Hepatocyte (in vitro differentiated cells): ENCODE data around the gene EDARADD. TPM values are rescaled to one million over a fixed set of nuclear protein-coding genes. Genes with fewer than 3 reads are reported as not detected.

Experiments used
- DNase-seq: peaks from one replicate; pipeline ENCODE4 v3.0.0-alpha.2; 2016; ENCODE audit warnings: low spot score
- H2AFZ ChIP-seq: fragments of 200-600 bp; sonication (generic); 2 replicates; pipeline ENCODE4 v1.6.0; 2016; ENCODE audit warnings: antibody characterized with exemption, mild to moderate bottlenecking
- H3K27ac ChIP-seq: fragments of 200-600 bp; sonication (generic); 2 replicates; pipeline ENCODE4 v1.5.1; 2016; ENCODE audit warnings: mild to moderate bottlenecking
- H3K27me3 ChIP-seq: fragments of 200-600 bp; sonication (generic); 2 replicates; pipeline ENCODE4 v1.6.1; 2016
- H3K36me3 ChIP-seq: fragments of 200-600 bp; sonication (generic); replicated peaks from 2 replicates; pipeline ENCODE4 v1.5.1; 2016; ENCODE audit warnings: low read depth; ENCODE audit not compliant: insufficient read depth
- H3K4me1 ChIP-seq: fragments of 200-600 bp; sonication (generic); 2 replicates; pipeline ENCODE4 v1.5.1; 2016; ENCODE audit warnings: mild to moderate bottlenecking, moderate library complexity; ENCODE audit not compliant: insufficient read depth
- H3K4me2 ChIP-seq: fragments of 200-600 bp; sonication (generic); 2 replicates; pipeline ENCODE4 v1.6.0; 2016
- H3K4me3 ChIP-seq: fragments of 200-600 bp; sonication (generic); 2 replicates; pipeline ENCODE4 v1.5.1; 2016; ENCODE audit warnings: mild to moderate bottlenecking
- H3K79me2 ChIP-seq: fragments of 200-600 bp; sonication (generic); 2 replicates; pipeline ENCODE4 v1.6.0; 2017; ENCODE audit warnings: mild to moderate bottlenecking
- H3K9me2 ChIP-seq: fragments of 200-600 bp; sonication (generic); replicated peaks from 2 replicates; pipeline ENCODE4 v1.6.0; 2017; ENCODE audit warnings: mild to moderate bottlenecking; ENCODE audit not compliant: insufficient read depth
- H3K9me3 ChIP-seq: fragments of 200-600 bp; sonication (generic); 2 replicates; pipeline ENCODE4 v1.5.1; 2016; ENCODE audit warnings: low read depth, mild to moderate bottlenecking
- H4K20me1 ChIP-seq: fragments of 200-600 bp; sonication (generic); 2 replicates; pipeline ENCODE4 v1.6.0; 2016; ENCODE audit warnings: mild to moderate bottlenecking; ENCODE audit not compliant: insufficient read depth, poor library complexity, severe bottlenecking
- CTCF ChIP-seq: fragments of 200-600 bp; sonication (generic); IDR thresholded peaks from 2 replicates; pipeline ENCODE4 v1.5.1; 2016; ENCODE audit warnings: antibody characterized with exemption, mild to moderate bottlenecking; ENCODE audit not compliant: poor library complexity
- EZH2 ChIP-seq: fragments of 200-600 bp; sonication (generic); IDR thresholded peaks from 2 replicates; pipeline ENCODE4 v1.6.1; 2016; ENCODE audit warnings: antibody characterized with exemption, mild to moderate bottlenecking, borderline replicate concordance
- EZH2phosphoT487 ChIP-seq: fragments of 200-600 bp; sonication (generic); IDR thresholded peaks from one replicate; pipeline ENCODE4 v1.6.1; 2018; ENCODE audit warnings: antibody characterized with exemption, mild to moderate bottlenecking, low read depth, moderate library complexity; ENCODE audit not compliant: unreplicated experiment, severe bottlenecking
- WGBS: methylation state at CpG from one replicate; pipeline ENCODE4 v1.1.6; 2016; ENCODE audit warnings: low lambda C conversion rate; ENCODE audit errors: missing lambda C conversion rate; 5-methylcytosine and 5-hydroxymethylcytosine counted together
- polyA plus RNA-seq: library from polyadenylated mRNA; unstranded; fragments of >200 nt; fragmentation: Nextera tagmentation; extraction: Ambion mirVana; gene quantifications from 2 replicates; pipeline ENCODE4 v1.2.1, GENCODE V29; 2016
- total RNA-seq: library from RNA; depleted of rRNA; stranded (reverse); fragments of >200 nt; gene quantifications from 2 replicates; pipeline ENCODE4 v1.2.3, GENCODE V29; 2014

EDARADD gene
- total and polyA plus RNA-seq, 2 experiments from 2014 or later: 1.7 to 4.5 TPM

DNA sequence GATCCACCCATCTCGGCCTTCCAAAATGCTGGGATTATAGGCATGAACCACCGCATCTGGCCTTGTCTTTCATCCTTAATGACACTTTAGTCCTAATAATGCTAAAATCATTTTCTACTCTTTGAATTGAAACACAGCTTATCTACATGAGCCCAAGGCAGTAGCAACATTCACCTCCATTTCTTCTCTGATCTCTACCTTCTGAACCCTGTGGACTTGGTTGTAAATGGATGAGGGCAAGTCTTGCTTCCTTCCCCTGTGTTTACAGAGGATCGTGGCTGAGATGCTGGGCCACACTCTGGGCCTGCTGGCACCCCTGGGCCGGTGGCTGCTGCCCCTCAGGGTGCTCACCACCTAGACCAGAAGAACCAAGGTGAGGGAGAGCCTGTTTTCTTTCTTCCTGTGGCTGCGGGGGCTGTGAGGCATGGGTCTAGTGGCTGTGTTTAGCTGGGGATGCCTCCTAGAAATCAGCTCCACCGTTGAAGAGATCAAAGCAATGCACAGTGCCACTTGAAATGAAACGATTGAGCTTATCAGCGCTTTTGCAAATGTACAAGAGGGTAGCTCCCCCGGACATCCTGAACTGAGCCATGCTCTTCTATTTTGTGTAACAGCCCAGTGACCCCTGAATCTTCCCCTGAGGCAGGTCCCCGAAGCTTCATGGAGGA lies 97.5 kb downstream of the EDARADD start:
- no peaks in the 10 kb centered on the region for H3K9me2 ChIP-seq
- no peak overlapping the region for H3K27ac ChIP-seq
- H3K4me2 ChIP-seq: no peak overlapping the region
- H4K20me1 ChIP-seq: no peaks in the 10 kb centered on the region
- no peaks in the 10 kb centered on the region for H3K9me3 ChIP-seq
- H3K4me1 ChIP-seq: no peaks in the 10 kb centered on the region
- no peak for TF ChIP-seq EZH2
- H3K79me2 ChIP-seq: no peaks in the 10 kb centered on the region
- 71% methylated on average over 10 of the region's 10 CpGs for WGBS
- H3K27me3 ChIP-seq: no peaks in the 10 kb centered on the region
- no peaks in the 10 kb centered on the region for H3K36me3 ChIP-seq
- no peak for DNase-seq
- no peak overlapping the region for H3K4me3 ChIP-seq
- H2AFZ ChIP-seq: no peak overlapping the region

DNA sequence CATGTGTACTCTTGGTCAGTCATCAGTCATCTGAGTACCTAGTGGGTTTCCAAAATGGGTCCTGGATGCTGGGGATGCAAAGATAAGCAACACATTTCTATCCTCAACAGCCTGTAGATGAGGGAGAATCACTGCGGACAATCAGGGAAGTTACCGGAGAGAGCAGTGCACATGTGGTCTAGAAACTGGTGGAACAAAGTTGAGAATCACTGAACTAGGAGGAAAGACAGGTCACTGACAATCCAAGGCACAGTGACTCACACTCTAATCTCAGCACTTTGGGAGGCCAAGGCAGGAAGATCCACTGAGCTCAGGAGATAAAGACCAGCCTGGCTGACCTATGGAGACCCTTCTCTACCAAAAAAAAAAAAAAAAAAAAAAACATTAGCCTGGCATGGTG lies 98.3 kb downstream of the EDARADD start:
- Histone ChIP-seq H3K27me3 (no peaks in the 10 kb centered on the region), H4K20me1 (no peaks in the 10 kb centered on the region), H3K79me2 (no peaks in the 10 kb centered on the region), H3K9me2 (no peaks in the 10 kb centered on the region), H2AFZ (no peak overlapping the region), H3K4me1 (no peaks in the 10 kb centered on the region), H3K4me3 (no peak overlapping the region), H3K27ac (no peak overlapping the region), H3K36me3 (no peaks in the 10 kb centered on the region), H3K4me2 (no peak overlapping the region), H3K9me3 (no peaks in the 10 kb centered on the region)
- DNase-seq: no peak
- no peak for TF ChIP-seq CTCF
- TF ChIP-seq EZH2phosphoT487: no peak
- no peak for TF ChIP-seq EZH2
- 89% methylated on average over 2 of the region's 2 CpGs for WGBS

DNA sequence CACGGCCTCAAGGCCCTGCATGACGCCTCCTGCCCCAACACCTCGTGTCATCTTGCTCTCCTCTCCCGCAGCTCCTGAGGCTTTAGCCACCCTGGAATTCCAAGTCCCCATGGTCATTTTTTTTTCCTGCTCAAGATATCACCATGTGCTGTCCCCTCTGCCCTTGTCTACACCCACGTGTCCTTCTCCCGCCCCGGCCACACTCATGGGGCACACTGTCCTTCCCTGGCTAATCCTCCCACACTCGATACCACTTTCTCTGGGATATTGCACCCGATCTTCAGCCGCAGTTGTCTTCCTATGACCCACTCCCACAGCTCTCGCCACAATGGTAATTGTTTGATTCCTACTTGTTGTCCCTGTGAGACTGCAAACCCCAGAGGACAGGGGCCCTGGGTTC lies 100.0 kb downstream of the EDARADD start:
- no peak for TF ChIP-seq CTCF
- Histone ChIP-seq H3K9me2 (no peaks in the 10 kb centered on the region), H3K27me3 (no peaks in the 10 kb centered on the region), H3K4me1 (no peaks in the 10 kb centered on the region), H3K27ac (peak overlapping the region; percentile 60), H3K4me2 (no peak overlapping the region), H3K4me3 (no peak overlapping the region), H3K36me3 (no peaks in the 10 kb centered on the region), H3K79me2 (no peaks in the 10 kb centered on the region), H4K20me1 (no peaks in the 10 kb centered on the region), H3K9me3 (no peaks in the 10 kb centered on the region), H2AFZ (no peak overlapping the region)
- 86% methylated on average over 11 of the region's 11 CpGs for WGBS
- no peak for DNase-seq

DNA sequence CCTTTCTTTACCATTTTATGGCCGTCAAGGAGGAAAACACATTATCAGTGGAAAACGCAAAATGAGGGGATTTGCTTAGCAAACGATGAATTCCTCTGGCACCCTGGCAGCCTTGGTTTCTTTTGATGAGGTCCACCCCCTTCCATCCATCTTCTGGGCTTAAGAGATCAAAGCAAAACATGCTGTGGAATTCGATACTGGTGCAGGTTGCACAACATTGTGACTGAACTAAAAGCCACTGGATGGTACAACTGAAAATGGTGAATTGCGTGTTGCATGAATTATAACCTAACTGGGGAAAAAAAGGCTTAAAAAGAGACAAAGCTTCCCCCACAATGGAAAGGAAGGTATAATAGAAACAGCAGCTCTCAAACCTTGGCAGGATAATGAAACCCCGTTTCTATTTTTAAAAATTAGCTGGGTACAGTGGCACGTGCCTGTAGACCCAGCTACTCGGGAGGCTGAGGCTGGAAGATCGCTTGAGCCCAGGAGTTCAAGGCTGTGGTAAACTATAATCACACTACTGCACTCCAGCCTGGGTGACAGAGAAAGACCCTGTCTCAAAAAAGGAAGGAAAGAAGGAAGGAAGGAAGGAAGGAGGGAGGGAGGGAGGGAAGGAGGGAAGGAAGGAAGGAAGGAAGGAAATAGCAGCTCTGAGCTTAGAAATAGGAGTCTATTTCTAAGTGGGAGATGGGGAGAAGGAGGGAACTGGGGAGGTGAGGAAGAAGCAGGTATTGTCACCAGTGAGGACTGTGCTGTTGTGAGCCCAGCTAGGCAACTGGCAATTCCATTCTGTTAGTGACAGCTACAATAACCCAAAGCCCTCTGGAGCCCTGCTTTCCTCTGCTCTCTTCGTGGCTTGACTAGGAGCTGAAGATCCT lies 100.7 kb downstream of the EDARADD start:
- H3K4me2 ChIP-seq: no peak overlapping the region
- H3K4me1 ChIP-seq: no peaks in the 10 kb centered on the region

More for the DNA sequence above, 100.7 kb downstream of the EDARADD start:
- Histone ChIP-seq H3K36me3 (no peaks in the 10 kb centered on the region), H3K9me3 (no peaks in the 10 kb centered on the region), H4K20me1 (no peaks in the 10 kb centered on the region), H3K27ac (peak overlapping the region; percentile 11), H3K79me2 (no peaks in the 10 kb centered on the region), H3K27me3 (no peaks in the 10 kb centered on the region), H3K4me3 (no peak overlapping the region), H3K9me2 (no peaks in the 10 kb centered on the region), H2AFZ (no peak overlapping the region)
- TF ChIP-seq EZH2phosphoT487: no peak
- no peak for TF ChIP-seq EZH2
- TF ChIP-seq CTCF: no peak
- no peak for DNase-seq
- 36% methylated on average over 10 of the region's 10 CpGs for WGBS
